GM03348 (cell line): ENCODE data around the gene LETM1.

ENCODE experiments used
- DNase-seq: peaks from one replicate; pipeline ENCODE4 v3.0.0; 2012; ENCODE audit warnings: low spot score

LETM1 gene

DNA sequence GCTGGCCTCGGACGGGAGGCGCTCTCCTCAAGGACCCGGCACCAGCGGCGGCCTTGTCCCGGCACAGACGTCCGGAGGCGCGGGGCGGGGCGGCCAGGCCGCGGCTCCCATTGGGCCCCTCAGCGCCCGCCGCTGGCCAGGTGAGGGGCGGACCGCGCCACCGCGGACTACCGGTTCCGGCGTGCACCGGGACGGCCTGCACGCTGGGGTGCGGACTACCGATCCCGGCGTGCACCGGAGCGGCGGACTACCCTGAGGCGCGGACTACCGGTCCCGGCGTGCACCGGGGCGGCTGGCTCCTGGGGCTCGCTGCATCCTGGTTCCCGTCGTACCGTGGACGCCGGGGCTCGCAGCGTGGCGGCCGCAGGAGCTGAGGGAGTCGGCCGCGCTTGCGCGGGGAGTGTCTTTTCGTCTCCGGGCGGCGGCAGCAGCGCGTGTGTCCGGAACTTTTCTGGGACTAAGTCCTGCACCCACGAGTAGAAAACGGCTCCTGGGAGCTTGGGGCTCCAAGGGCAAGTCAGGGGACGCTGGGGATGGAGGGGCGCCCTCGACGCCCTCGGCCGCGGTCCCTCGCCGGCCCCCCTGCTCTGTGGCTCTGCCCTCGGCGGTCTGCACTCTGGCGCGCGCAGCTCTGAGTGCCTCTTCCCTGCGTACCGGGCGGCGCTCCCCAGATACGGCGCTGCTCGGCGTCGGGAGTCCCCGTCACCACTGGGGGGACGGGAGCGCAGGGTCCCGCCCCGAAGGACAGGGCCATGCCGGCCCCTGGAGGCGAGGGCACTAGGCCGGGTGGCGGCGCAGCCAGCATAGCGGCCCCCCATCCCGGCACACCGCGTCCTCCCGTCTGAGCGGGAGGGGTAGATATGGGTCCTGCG, at the start of gene LETM1:
Gene LETM1 (minus strand): TSS at position 86 of the 872 bp plus-strand sequence. CDS start 206 bp downstream, outside the sequence.
- DNase-seq = peak; percentile 95

- DNase-seq = no peak
Measured at GRCh38 chr4:1904042-1904441, 48.1 kb upstream of the LETM1 start.

GRCh38 chr4:1903035-1903434, 47.1 kb upstream of the LETM1 start:
- DNase-seq = no peak

DNA sequence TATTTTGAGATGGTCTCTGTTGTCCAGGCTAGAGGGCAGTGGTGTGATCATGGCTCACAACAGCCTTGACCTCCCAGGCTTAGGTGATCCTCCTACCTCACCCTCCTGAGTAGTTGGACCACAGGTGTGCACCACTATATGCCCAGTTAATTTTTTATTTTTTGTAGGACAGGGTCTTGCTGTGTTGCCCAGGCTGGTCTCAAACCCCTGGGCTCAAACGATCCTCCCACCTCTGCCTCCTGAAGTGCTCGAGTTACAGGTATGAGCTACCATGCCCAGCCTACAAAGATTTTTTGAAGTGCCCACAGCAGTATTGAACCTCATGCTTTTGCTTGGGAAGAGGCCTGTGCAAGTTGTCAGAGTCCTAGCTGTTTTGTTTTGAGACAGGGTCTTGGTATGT, 46.3 kb upstream of the LETM1 start:
- no peak for DNase-seq

GRCh38 chr4:1901127-1901526, 45.2 kb upstream of the LETM1 start:
- no peak for DNase-seq

DNA sequence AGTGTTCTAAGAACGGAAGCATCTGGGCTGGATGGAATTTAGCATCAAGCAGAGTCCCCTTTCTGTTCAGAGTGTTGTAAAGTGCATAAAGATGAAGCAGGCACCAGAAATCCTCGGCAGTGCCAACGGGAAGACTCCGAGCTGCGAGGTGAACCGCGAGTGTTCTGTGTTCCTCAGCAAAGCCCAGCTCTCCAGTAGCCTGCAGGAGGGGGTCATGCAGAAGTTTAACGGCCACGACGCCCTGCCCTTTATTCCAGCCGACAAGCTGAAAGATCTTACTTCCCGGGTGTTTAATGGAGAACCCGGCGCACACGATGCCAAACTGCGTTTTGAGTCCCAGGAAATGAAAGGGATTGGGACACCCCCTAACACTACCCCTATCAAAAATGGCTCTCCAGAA, 44.7 kb upstream of the LETM1 start:
- no peak for DNase-seq

GRCh38 chr4:1900087-1900433, 44.1 kb upstream of the LETM1 start:
- no peak for DNase-seq

GRCh38 chr4:1899149-1900086, 43.5 kb upstream of the LETM1 start:
- peak; percentile 93 for DNase-seq

GRCh38 chr4:1898681-1899080, 42.7 kb upstream of the LETM1 start:
- DNase-seq = no peak

DNA sequence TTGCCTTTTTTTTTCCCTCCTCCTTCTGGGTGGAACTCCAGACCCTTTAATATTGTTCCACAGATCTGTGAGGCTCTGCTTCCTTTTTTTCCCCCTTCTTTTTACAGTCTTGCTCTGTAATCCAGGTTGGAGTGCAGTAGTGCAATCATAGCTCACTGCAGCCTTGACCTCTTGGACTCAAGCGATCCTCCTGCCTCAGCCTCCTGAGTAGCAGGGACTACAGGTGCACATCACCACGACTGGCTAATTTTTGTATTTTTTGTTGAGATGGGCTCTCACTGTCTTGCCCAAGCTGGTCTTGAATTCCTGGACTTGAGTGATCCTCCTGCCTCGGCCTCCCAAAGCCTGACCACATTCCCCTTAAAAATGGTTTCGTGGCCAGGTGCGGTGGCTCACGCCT, 42.1 kb upstream of the LETM1 start:
- DNase-seq = no peak

DNA sequence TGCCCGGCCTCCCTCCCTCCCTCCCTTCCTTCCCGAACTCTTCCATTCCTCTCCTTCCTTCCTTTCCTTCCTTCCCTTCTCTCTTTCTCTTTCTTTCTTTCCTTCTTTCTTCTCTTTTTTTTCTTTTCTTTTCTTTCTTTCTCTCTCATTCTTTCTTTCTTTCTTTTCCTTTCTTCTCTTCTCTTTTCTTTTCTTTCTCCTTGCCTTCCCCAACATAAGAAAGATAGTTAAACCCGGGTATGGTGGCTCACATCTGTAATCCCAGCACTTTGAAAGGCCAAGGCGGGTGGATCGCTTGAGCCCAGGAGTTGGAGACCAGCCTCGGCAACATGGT, 40.7 kb upstream of the LETM1 start:
- DNase-seq = no peak

DNA sequence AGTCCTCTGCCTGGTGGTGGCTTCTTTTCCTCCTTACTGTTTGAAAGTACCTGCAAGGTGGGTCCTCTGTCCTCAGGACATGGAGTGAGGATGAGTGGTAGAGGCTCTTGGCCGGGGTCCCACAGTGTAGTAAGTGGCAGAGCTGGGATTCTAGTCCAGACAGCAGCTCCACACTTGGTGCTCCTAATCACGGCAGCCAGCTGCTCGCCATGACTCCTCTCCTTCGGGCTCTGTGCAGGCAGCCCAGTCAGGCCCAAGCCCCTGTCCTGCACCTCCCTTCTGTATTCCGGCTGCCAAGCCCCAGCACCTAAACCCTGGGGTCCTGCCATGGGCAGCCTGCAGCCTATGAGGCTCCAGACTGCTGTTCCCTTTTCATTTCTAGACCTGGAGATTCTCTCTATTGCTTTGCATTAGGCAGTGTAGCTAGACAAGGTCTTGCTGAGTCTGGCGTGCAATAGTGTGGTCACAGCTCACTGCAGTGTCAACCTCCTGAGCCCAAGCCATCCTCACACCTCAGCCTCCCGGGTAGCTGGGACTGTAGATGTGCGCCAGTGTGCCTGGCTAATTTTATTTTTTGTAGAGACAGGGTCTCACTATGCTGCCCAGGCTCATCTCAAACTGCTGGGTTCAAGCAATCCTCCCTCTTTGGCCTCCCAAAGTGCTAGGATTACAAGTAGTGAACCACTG, 40.2 kb upstream of the LETM1 start:
- DNase-seq = no peak

GRCh38 chr4:1890979-1891570, 35.1 kb upstream of the LETM1 start:
- DNase-seq = no peak

DNA sequence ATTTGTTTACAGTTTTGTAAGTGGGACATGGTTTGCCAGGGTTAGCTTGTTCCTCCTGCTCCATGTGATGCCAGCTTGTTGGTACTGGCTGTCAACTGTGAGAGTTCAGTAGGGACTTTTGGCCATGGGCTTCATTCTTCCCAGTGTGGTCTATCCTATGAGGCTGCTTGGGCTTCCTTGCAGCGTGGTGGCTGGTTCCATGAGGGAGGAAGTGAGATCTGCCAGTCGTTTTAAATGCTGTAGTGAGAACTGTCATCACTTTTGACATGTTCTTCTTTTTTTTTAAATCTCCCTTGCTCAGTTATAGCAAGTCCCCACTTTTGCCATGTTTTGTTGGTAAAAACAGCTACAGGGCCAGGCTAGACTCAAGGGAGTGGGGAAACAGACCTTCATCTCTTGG, 31.1 kb upstream of the LETM1 start:
- DNase-seq = no peak

- DNase-seq = no peak
Measured at GRCh38 chr4:1885414-1885813, 29.5 kb upstream of the LETM1 start.

DNA sequence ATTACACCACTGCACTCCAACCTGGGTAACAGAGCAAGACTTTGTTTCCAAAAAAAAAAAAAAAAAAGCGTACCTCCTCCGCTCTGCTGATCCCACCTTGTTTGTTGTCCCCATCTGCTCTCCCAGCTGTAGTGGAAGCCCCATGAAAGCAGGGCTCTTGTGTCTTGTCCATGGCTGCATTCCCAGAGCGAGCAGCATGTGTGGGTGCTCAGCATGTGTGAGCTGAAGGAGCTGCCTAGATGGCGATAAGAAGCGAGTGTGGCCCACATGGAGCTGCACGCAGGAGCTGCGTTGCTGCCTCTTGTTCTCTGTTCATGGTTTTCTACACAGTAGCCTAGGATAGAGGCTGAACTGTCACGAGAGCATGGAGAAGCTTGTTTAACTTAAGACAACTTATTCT, 27.6 kb upstream of the LETM1 start:
- DNase-seq = no peak

DNA sequence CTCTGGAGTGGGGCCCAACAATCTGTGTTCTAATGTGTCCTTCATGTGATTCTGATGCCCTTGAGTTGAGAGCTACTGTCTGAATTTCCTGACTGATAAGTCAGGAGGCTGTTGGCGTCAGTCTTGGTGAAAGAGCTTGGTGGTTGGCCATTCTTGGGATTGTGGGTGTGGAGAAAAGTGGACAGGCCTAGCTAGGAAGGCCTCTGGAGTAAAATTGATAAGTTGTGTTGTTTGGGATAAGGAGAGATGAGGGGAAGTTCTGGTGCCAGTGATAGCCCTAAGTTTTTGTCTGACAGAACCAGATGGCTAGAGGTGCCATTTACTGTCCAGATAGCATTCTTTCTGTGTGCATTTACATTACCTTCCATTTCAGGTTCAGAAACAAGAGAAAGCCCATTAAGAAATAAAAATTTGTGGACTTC, 26.9 kb upstream of the LETM1 start:
- DNase-seq = no peak

GRCh38 chr4:1880332-1880731, 24.4 kb upstream of the LETM1 start:
- no peak for DNase-seq

DNA sequence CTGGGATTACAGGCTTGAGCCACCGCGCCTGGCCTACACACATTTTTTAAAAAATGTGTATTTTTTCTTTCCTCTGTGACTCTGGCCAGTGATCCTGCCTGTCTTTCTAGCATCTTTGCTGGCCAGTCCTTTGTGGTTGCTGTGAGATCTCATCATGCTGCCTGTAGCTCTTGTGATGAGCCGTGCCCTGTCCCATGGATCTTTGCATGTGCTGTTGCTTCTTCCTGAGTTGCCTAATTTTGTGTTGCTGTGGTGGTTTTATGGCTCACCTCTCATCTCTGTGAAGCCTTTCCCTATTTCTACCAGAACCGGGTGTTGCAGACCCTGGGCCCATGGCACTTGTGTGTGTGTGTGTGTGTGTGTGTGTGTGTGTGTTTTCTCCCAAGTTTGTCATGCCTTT, 23.5 kb upstream of the LETM1 start:
- DNase-seq = no peak

GRCh38 chr4:1874201-1874600, 18.2 kb upstream of the LETM1 start:
- no peak for DNase-seq

DNA sequence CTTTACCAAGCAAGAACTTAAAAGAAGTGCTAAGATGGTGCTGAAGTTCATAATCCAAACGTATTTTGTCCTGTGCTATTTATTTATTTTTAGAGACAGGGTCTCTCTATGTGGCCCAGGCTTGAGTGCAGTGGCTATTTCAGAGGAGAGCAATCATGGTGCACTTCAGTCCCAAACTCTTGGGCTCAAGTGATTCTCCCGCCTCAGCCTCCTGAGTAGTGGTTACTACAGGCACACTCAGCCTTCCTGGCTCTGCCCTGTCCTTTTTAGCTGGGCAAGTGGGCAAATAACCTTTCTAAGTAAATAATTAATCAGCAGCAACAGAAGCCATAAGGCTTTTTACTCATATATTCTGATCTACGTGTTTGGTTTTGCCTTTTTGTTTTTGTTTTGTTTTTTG, 17.8 kb upstream of the LETM1 start:
- no peak for DNase-seq

DNA sequence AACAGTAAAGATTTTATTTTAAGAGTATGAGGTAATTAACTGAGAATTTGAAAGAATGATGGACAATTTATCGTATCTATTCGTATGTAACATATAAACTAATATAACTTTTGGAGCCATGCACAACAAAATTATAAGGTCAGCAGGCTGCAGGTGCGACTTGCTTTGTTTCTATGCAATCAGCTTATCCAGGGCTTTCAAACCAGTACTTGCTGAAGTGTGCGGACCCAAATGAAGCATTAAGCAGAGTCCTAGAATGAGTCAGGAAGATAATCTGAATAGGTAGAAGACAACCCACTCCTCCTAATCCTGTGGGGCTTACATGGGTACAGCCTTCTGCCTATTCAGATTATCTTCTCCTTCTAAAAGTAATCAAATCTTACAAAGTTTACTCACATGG, 17.3 kb upstream of the LETM1 start:
- DNase-seq = no peak
